ENCODE data around the gene CHP1. TPM values are rescaled to one million over a fixed set of nuclear protein-coding genes. Genes with fewer than 3 reads are reported as not detected.
A peak's percentile ranks its signal among the peaks of the same experiment; 100 is the strongest.

CHP1 gene
- total RNA-seq, 1 experiment from 2014 or later = 97.7 TPM

DNA sequence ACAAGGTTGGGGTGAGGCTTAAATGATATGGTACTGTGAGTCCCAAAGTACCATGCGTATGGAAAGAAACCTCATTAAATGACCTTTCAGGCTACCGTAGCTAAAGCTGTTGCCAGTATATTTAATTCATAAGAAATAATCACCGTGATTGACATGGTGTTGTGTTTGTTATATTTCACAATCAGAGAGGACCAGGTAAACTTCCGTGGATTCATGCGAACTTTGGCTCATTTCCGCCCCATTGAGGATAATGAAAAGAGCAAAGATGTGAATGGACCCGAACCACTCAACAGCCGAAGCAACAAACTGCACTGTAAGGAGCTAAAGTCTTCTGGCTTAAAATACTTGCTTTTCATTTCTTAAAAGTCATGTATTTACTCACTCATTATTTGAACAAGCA lies 31.5 kb downstream of the CHP1 start:
- DNase-seq = no peak
- peaks cover 16 to 34% (median 33%) of the 10 kb centered on the region in 3 experiments for H3K36me3 Mint-ChIP-seq (ENCODE audit: insufficient read depth in 1 of 3, low read depth in 3 of 3)
- peaks cover 24 to 25% of the 10 kb centered on the region in 2 experiments for H3K4me1 Mint-ChIP-seq
- H3K56ac ChIP-seq (ENCODE audit: insufficient read length, low read depth, low read length) = no peak overlapping the region
- no peak overlapping the region for H3K9ac ChIP-seq (ENCODE audit: extremely low read depth, insufficient read length, low read length)
- H2BK20ac ChIP-seq (ENCODE audit: low read depth, low read length, poor library complexity, severe bottlenecking) = no peak overlapping the region
- H3K27me3 ChIP-seq (ENCODE audit: insufficient read depth, low read length) = no peaks in the 10 kb centered on the region
- no peak overlapping the region for H4K5ac ChIP-seq (ENCODE audit: insufficient read length, low read depth, low read length)
- no peak overlapping the region for H3K14ac ChIP-seq (ENCODE audit: insufficient read depth, low read length)
- no peak overlapping the region for H4K91ac ChIP-seq (ENCODE audit: insufficient read length, low read depth, low read length)
- H3T11ph ChIP-seq (ENCODE audit: low read length) = no peak overlapping the region
- H2AK5ac ChIP-seq (ENCODE audit: insufficient read length, low read length) = no peak overlapping the region
- no peaks in the 10 kb centered on the region for H4K20me1 ChIP-seq (ENCODE audit: control insufficient read depth, insufficient read depth, insufficient read length)
- H3K27ac ChIP-seq (ENCODE audit: insufficient read length, low read depth, low read length) = no peak overlapping the region
- H3K23ac ChIP-seq (ENCODE audit: insufficient read length, low read depth, low read length) = no peak overlapping the region
- no peak overlapping the region for H2BK5ac ChIP-seq (ENCODE audit: insufficient read length, low read length)
- H3K27me3 Mint-ChIP-seq (ENCODE audit: low read depth) = no peaks in the 10 kb centered on the region
- no peaks in the 10 kb centered on the region for H3K79me2 ChIP-seq (ENCODE audit: insufficient read depth, low read length)
- no peak overlapping the region for H2BK12ac ChIP-seq (ENCODE audit: insufficient read length, low read depth, low read length)
- no peak overlapping the region for H2BK15ac ChIP-seq (ENCODE audit: low read depth, low read length)
- H3K23me2 ChIP-seq (ENCODE audit: insufficient read length, low read depth, low read length, poor library complexity, severe bottlenecking) = no peaks in the 10 kb centered on the region
- TF ChIP-seq, protein P1, sequence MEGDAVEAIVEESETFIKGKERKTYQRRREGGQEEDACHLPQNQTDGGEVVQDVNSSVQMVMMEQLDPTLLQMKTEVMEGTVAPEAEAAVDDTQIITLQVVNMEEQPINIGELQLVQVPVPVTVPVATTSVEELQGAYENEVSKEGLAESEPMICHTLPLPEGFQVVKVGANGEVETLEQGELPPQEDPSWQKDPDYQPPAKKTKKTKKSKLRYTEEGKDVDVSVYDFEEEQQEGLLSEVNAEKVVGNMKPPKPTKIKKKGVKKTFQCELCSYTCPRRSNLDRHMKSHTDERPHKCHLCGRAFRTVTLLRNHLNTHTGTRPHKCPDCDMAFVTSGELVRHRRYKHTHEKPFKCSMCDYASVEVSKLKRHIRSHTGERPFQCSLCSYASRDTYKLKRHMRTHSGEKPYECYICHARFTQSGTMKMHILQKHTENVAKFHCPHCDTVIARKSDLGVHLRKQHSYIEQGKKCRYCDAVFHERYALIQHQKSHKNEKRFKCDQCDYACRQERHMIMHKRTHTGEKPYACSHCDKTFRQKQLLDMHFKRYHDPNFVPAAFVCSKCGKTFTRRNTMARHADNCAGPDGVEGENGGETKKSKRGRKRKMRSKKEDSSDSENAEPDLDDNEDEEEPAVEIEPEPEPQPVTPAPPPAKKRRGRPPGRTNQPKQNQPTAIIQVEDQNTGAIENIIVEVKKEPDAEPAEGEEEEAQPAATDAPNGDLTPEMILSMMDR (conservative IDR thresholded peaks at IDR 0.05) = no peak
- peaks cover 3% of the 10 kb centered on the region; the same call in 1 of the 2 replicates for H3K4me1 ChIP-seq (ENCODE audit: insufficient read depth, low read length)
- peak overlapping the region in 1 of 3 experiments; percentile 97; a peak in 2 of 7 replicates for H3K27ac Mint-ChIP-seq
- no peak overlapping the region for H3K4me3 Mint-ChIP-seq
- H2AFZ ChIP-seq (ENCODE audit: low read length) = no peak overlapping the region
- H3K9me3 Mint-ChIP-seq = peaks cover 0 to 3% of the 10 kb centered on the region in 2 experiments; a peak in 2 of 5 replicates
- no peak overlapping the region for H2BK120ac ChIP-seq (ENCODE audit: low read depth, low read length, poor library complexity, severe bottlenecking)
- H3K4me2 ChIP-seq (ENCODE audit: insufficient read depth, insufficient read length, low read length) = no peak overlapping the region
- no peak overlapping the region for H3K18ac ChIP-seq (ENCODE audit: insufficient read length, low read depth, low read length)
- no CpG with 5 or more reads among the region's 8 CpGs for WGBS (ENCODE audit: extremely low coverage, insufficient read length, low lambda C conversion rate)
- H3K9me3 ChIP-seq (ENCODE audit: control insufficient read depth, low read depth, low read length) = no peaks in the 10 kb centered on the region
- no peak overlapping the region for H4K8ac ChIP-seq (replicated peaks; ENCODE audit: insufficient read length, low read depth, low read length)
- H3K4ac ChIP-seq (ENCODE audit: low read depth, low read length) = no peak overlapping the region
- H3K79me1 ChIP-seq (ENCODE audit: insufficient read depth, low read depth, low read length, poor library complexity, severe bottlenecking) = no peaks in the 10 kb centered on the region
